Loucy (cell line): ENCODE measurements around the gene RPL13.
A peak's percentile ranks its signal among the peaks of the same experiment; 100 is the strongest.

Experiments used
- H2AFZ ChIP-seq: fragments of 200-600 bp; sonication (generic); 2 replicates; pipeline ENCODE4 v1.6.0; 2016; ENCODE audit warnings: antibody characterized with exemption, mild to moderate bottlenecking, low read length, moderate library complexity
- H3F3A ChIP-seq: fragments of 200-600 bp; 2 replicates; pipeline ENCODE4 v1.6.0; 2016; ENCODE audit warnings: antibody characterized with exemption, low read depth, mild to moderate bottlenecking
- H3K27me3 ChIP-seq: fragments of 200-600 bp; sonication (generic); 2 replicates; pipeline ENCODE4 v1.6.1; 2014; ENCODE audit warnings: low read length, mild to moderate bottlenecking; ENCODE audit not compliant: insufficient read depth, poor library complexity, severe bottlenecking
- H3K36me3 ChIP-seq: fragments of 200-600 bp; sonication (generic); 2 replicates; pipeline ENCODE4 v1.6.1; 2016; ENCODE audit warnings: low read length; ENCODE audit not compliant: insufficient read depth
- H3K4me1 ChIP-seq: fragments of 200-600 bp; sonication (generic); 2 replicates; pipeline ENCODE4 v1.5.1; 2014; ENCODE audit warnings: low read length, mild to moderate bottlenecking; ENCODE audit not compliant: insufficient read depth, poor library complexity, severe bottlenecking
- H3K4me2 ChIP-seq: fragments of 200-600 bp; sonication (generic); 2 replicates; pipeline ENCODE4 v1.6.0; 2014; ENCODE audit warnings: antibody characterized with exemption, low read length, low read depth, mild to moderate bottlenecking; ENCODE audit not compliant: poor library complexity, severe bottlenecking
- H3K4me3 ChIP-seq: fragments of 200-600 bp; sonication (generic); 2 replicates; pipeline ENCODE4 v1.5.1; 2014; ENCODE audit warnings: low read length, mild to moderate bottlenecking, mixed read lengths; ENCODE audit not compliant: poor library complexity, severe bottlenecking
- H3K79me2 ChIP-seq: fragments of 200-600 bp; sonication (generic); 2 replicates; pipeline ENCODE4 v1.6.1; 2014; ENCODE audit warnings: low read length; ENCODE audit not compliant: insufficient read depth
- H3K9ac ChIP-seq: fragments of 200-600 bp; sonication (generic); 2 replicates; pipeline ENCODE4 v1.6.0; 2014; ENCODE audit warnings: mild to moderate bottlenecking, low read depth, low read length, moderate library complexity; ENCODE audit not compliant: poor library complexity, severe bottlenecking
- H3K9me2 ChIP-seq: fragments of 200-600 bp; sonication (generic); replicated peaks from 2 replicates; pipeline ENCODE4 v1.6.1; 2016; ENCODE audit warnings: low read depth, low read length, mixed read lengths
- H3K9me3 ChIP-seq: fragments of 200-600 bp; sonication (generic); 2 replicates; pipeline ENCODE4 v1.6.1; 2014; ENCODE audit warnings: mild to moderate bottlenecking, antibody characterized with exemption, low read length, low read depth; ENCODE audit not compliant: insufficient read depth
- H4K20me1 ChIP-seq: fragments of 200-600 bp; sonication (generic); 2 replicates; pipeline ENCODE4 v1.6.0; 2014; ENCODE audit warnings: antibody characterized with exemption, low read length, mild to moderate bottlenecking; ENCODE audit not compliant: insufficient read depth, poor library complexity, severe bottlenecking
- CTCF ChIP-seq: fragments of 200-600 bp; sonication (generic); conservative IDR thresholded peaks from 2 replicates; pipeline ENCODE4 v1.5.1; 2014; ENCODE audit warnings: mild to moderate bottlenecking, antibody characterized with exemption, low read length
- EZH2phosphoT487 ChIP-seq: fragments of 200-600 bp; IDR thresholded peaks from 2 replicates; pipeline ENCODE4 v1.6.1; 2018; ENCODE audit warnings: antibody characterized with exemption, mild to moderate bottlenecking, moderate library complexity, borderline replicate concordance

RPL13 gene

GRCh38 chr16:89613231-89613953 is 52.9 kb downstream of the RPL13 start, which contains the start of gene DPEP1:
Gene DPEP1, plus strand, starts transcription at chr16:89613642. Its CDS starts 16,769 bp downstream, at chr16:89630411.
- no peak within 1 kb of the TSS for H3K4me3 ChIP-seq
- H3K9ac ChIP-seq, result peak within 1 kb of the TSS; percentile 43
- no peaks in the 10 kb centered on the region for H3K27me3 ChIP-seq
- no peaks in the 10 kb centered on the region for H3K36me3 ChIP-seq
- H3K79me2 ChIP-seq, result no peaks in the 10 kb centered on the region
- H3K9me2 ChIP-seq, result no peaks in the 10 kb centered on the region
- peak within 1 kb of the TSS; percentile 55; the same call in 1 of the 2 replicates for H2AFZ ChIP-seq
- no peak for TF ChIP-seq CTCF
- no peak for TF ChIP-seq EZH2phosphoT487
- peak within 1 kb of the TSS; percentile 46 for H3K4me2 ChIP-seq
- no peaks in the 10 kb centered on the region for H3K9me3 ChIP-seq
- peaks cover 16% of the 10 kb centered on the region for H3K4me1 ChIP-seq
- no peaks in the 10 kb centered on the region for H3F3A ChIP-seq
- H4K20me1 ChIP-seq, result no peaks in the 10 kb centered on the region

GRCh38 chr16:89613954-89614459 is 53.5 kb downstream of the RPL13 start:
- H3F3A ChIP-seq, result no peaks in the 10 kb centered on the region
- H3K27me3 ChIP-seq, result no peaks in the 10 kb centered on the region
- H2AFZ ChIP-seq, result no peak overlapping the region
- no peak overlapping the region for H3K4me3 ChIP-seq
- TF ChIP-seq CTCF (no peak), EZH2phosphoT487 (no peak)
- no peak overlapping the region for H3K4me2 ChIP-seq
- H3K4me1 ChIP-seq, result peaks cover 16% of the 10 kb centered on the region
- H3K9me3 ChIP-seq, result no peaks in the 10 kb centered on the region
- no peaks in the 10 kb centered on the region for H4K20me1 ChIP-seq
- no peaks in the 10 kb centered on the region for H3K36me3 ChIP-seq
- peak overlapping the region; percentile 43 for H3K9ac ChIP-seq
- H3K9me2 ChIP-seq, result no peaks in the 10 kb centered on the region
- H3K79me2 ChIP-seq, result no peaks in the 10 kb centered on the region
